PFSK-1 (cell line): ENCODE results near the gene HEMK1.

ENCODE experiments used
- FOXP2 ChIP-seq: optimal IDR thresholded peaks from 2 replicates; pipeline ENCODE3; 2011; ENCODE audit warnings: borderline replicate concordance, control low read depth, inconsistent platforms; ENCODE audit not compliant: insufficient read depth; ENCODE audit errors: extremely low read length, extremely low read depth
- POLR2AphosphoS5 ChIP-seq: IDR thresholded peaks from 2 replicates; pipeline ENCODE4 v1.6.1; 2012; ENCODE audit warnings: low read depth, mild to moderate bottlenecking, control low read depth, low read length, moderate library complexity
- SIN3A ChIP-seq: IDR thresholded peaks from 2 replicates; pipeline ENCODE4 v1.6.1; 2012; ENCODE audit warnings: mild to moderate bottlenecking, low read length, moderate library complexity, borderline replicate concordance; ENCODE audit not compliant: insufficient read depth
- TF ChIP-seq, protein P1 (sequence below), 2 experiments: IDR thresholded peaks; 2 replicates each; pipeline versions ENCODE4 v1.6.1 to v1.8.0; 2011 to 2012; ENCODE audit warnings: low read depth in 2 of 2, low read length in 2 of 2, control low read depth in 1 of 2, inconsistent platforms in 1 of 2, mild to moderate bottlenecking in 1 of 2, moderate library complexity in 1 of 2; ENCODE audit not compliant: insufficient read depth in 1 of 2

DNA sequence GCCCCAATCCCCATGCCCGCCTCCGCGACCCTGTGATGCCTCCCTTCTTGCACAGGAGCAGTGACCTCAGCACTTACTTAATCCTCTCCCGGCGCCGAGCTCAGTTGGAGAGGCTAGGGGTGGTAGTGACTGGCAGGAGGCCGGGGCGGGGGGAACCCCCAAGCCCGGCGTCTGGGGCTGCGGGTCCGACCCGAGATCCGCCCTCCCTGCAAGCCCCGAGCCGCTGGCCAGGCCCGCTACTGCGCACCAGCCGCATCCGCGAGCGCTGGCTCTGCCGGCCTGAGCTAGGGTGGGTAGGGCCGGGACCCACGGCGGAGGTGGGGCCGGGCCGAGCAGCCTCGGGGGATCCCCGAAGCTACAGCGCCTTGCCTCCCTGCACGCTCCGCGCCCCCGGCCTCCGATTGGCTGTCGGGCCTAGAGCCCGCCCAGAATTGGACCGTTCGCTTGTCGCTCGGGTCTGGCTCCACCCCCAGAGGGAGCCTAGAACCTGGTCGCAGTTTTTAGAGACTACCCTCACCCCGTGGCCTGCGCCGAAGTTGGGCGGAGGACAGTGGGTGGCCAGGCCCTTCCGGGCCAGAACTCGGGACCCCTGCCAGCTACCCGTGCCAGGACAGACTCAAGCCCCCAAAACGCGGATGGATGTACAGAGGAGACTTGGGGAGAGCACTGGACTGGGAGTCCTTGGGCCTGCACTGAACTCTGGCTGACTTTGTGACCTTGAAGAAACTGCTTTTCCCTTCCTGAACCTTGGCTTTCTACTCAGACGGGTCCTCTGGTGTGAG is 1.7 kb upstream of the HEMK1 start, which contains the start of gene C3orf18:
- no peak for TF ChIP-seq FOXP2
- TF ChIP-seq POLR2AphosphoS5, result no peak
- TF ChIP-seq SIN3A, result no peak
- TF ChIP-seq, protein P1, sequence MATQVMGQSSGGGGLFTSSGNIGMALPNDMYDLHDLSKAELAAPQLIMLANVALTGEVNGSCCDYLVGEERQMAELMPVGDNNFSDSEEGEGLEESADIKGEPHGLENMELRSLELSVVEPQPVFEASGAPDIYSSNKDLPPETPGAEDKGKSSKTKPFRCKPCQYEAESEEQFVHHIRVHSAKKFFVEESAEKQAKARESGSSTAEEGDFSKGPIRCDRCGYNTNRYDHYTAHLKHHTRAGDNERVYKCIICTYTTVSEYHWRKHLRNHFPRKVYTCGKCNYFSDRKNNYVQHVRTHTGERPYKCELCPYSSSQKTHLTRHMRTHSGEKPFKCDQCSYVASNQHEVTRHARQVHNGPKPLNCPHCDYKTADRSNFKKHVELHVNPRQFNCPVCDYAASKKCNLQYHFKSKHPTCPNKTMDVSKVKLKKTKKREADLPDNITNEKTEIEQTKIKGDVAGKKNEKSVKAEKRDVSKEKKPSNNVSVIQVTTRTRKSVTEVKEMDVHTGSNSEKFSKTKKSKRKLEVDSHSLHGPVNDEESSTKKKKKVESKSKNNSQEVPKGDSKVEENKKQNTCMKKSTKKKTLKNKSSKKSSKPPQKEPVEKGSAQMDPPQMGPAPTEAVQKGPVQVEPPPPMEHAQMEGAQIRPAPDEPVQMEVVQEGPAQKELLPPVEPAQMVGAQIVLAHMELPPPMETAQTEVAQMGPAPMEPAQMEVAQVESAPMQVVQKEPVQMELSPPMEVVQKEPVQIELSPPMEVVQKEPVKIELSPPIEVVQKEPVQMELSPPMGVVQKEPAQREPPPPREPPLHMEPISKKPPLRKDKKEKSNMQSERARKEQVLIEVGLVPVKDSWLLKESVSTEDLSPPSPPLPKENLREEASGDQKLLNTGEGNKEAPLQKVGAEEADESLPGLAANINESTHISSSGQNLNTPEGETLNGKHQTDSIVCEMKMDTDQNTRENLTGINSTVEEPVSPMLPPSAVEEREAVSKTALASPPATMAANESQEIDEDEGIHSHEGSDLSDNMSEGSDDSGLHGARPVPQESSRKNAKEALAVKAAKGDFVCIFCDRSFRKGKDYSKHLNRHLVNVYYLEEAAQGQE (IDR thresholded peaks at IDR 0.05; ENCODE audit: insufficient read depth in 1 of 2, low read depth in 2 of 2, low read length in 2 of 2), result no peak
